Peyer's patch (tissue), 4 donors: ENCODE data around the gene TMEM31.

Source experiments
- CTCF ChIP-seq, 6 experiments: fragments of 450-650 bp in 4 of 6; fragments of 200-600 bp in 2 of 6; sonication (generic) in 1 of 6; IDR thresholded peaks; one replicate each; pipeline ENCODE4 v1.5.1; 2017 to 2019; ENCODE audit warnings: antibody characterized with exemption in 6 of 6, mild to moderate bottlenecking in 3 of 6, moderate library complexity in 1 of 6
- POLR2A ChIP-seq, 2 donors: fragments of 450-650 bp; IDR thresholded peaks; one replicate each; pipeline ENCODE4 v1.5.1; 2017; ENCODE audit warnings: antibody characterized with exemption in 2 of 2, mild to moderate bottlenecking in 2 of 2, moderate library complexity in 2 of 2

- TF ChIP-seq CTCF (IDR thresholded peaks at IDR 0.05), result no peak
- TF ChIP-seq POLR2A (IDR thresholded peaks at IDR 0.05), result no peak
These were observed 31.6 kb downstream of the TMEM31 start for GRCh38 chrX:103742339-103742738.
